T-helper 17 cell (primary cell): Measurements from ENCODE around the gene SLC6A3. TPM values are rescaled to one million over a fixed set of nuclear protein-coding genes. Genes with fewer than 3 reads are reported as not detected.
A peak's percentile ranks its signal among the peaks of the same experiment; 100 is the strongest.

Source experiments
- ATAC-seq: fragments of 150-1000 bp; cut with Tn5 transposase; 2 replicates; pipeline ENCODE4 v1.10.0; 2021; ENCODE audit warnings: mild to moderate bottlenecking, moderate library complexity
- DNase-seq, 3 donors: peaks; one replicate each; pipeline versions ENCODE4 v3.0.0 to v3.0.0-alpha.2; 2020 to 2021
- H3K9me3 ChIP-seq: one replicate; pipeline ENCODE4 v1.7.0; 2013; ENCODE audit warnings: low read length, mild to moderate bottlenecking; ENCODE audit not compliant: control insufficient read depth, poor library complexity, severe bottlenecking
- H3K27ac Mint-ChIP-seq: one replicate; pipeline ENCODE4 v1.8.0; 2022; ENCODE audit warnings: mild to moderate bottlenecking, moderate library complexity, mixed read lengths
- H3K27me3 Mint-ChIP-seq: one replicate; pipeline ENCODE4 v1.8.0; 2022; ENCODE audit warnings: mixed read lengths
- H3K36me3 Mint-ChIP-seq: one replicate; pipeline ENCODE4 v1.8.0; 2022; ENCODE audit warnings: low read depth, mixed read lengths
- H3K4me1 Mint-ChIP-seq: one replicate; pipeline ENCODE4 v1.8.0; 2022; ENCODE audit warnings: mild to moderate bottlenecking, mixed read lengths
- H3K4me3 Mint-ChIP-seq: one replicate; pipeline ENCODE4 v1.8.0; 2022; ENCODE audit warnings: mild to moderate bottlenecking, moderate library complexity, mixed read lengths
- total RNA-seq, 4 donors: library from RNA in 2 of 4; stranded (reverse) in 2 of 4; gene quantifications; one replicate each; pipeline ENCODE4 v1.2.3 and lab custom pipeline; 2022 to 2026

SLC6A3 gene
- total RNA-seq, 2 donors from 2014 or later: not detected

DNA sequence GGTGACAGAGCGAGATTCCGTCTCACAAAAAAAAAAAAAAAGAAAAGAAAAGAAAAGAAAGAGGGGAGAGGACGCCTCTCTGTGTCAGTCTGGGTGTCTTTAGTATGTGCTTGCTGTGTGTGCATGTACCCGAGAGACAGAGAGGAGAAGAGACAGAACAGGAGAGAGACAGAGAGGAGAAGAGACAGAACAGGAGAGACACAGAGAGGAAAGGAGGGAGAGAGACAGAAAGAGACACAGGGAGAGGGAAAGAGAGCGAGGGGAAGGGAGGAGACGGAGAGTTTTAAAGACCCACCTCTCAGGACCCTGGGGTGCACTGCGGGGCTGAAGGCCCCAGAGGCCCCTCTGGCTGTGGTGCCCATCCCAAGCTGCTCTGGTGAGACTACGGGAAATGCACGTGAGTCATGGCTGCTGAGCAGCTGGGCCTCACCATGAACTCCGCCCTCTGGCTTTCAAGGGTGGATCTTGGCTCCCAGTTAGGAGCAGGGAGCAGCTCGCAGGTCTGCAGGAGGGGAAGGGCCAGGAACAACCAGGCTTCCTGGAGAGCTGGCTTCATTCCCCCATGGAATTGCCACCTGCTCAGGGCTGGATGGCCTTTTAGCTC, 7.9 kb downstream of the SLC6A3 start:
- Mint-ChIP-seq H3K4me3 (no peak overlapping the region), H3K27me3 (peaks cover 5% of the 10 kb centered on the region), H3K4me1 (no peaks in the 10 kb centered on the region), H3K36me3 (peaks cover 3% of the 10 kb centered on the region), H3K27ac (no peak overlapping the region)
- no peak for ATAC-seq
- H3K9me3 ChIP-seq: no peaks in the 10 kb centered on the region
- DNase-seq: no peak

- peaks cover 3% of the 10 kb centered on the region for H3K36me3 Mint-ChIP-seq
- H3K4me1 Mint-ChIP-seq: no peaks in the 10 kb centered on the region
- H3K9me3 ChIP-seq: no peaks in the 10 kb centered on the region
- ATAC-seq (no peak), DNase-seq (no peak)
- no peak overlapping the region for H3K27ac Mint-ChIP-seq
- H3K27me3 Mint-ChIP-seq: peaks cover 5% of the 10 kb centered on the region
- H3K4me3 Mint-ChIP-seq: no peak overlapping the region
Measured at GRCh38 chr5:1436681-1437080, 8.6 kb downstream of the SLC6A3 start.

GRCh38 chr5:1436036-1436435, 9.2 kb downstream of the SLC6A3 start:
- Mint-ChIP-seq H3K27me3 (peaks cover 5% of the 10 kb centered on the region), H3K4me1 (no peaks in the 10 kb centered on the region), H3K36me3 (peaks cover 3% of the 10 kb centered on the region), H3K27ac (no peak overlapping the region), H3K4me3 (no peak overlapping the region)
- ATAC-seq (no peak), DNase-seq (no peak)
- H3K9me3 ChIP-seq: no peaks in the 10 kb centered on the region

GRCh38 chr5:1435369-1435768, 9.9 kb downstream of the SLC6A3 start:
- ATAC-seq (no peak), DNase-seq (no peak)
- H3K27ac Mint-ChIP-seq: no peak overlapping the region

GRCh38 chr5:1432296-1432695, 12.9 kb downstream of the SLC6A3 start:
- no peak overlapping the region for H3K4me3 Mint-ChIP-seq
- H3K9me3 ChIP-seq: no peaks in the 10 kb centered on the region
- H3K36me3 Mint-ChIP-seq: peaks cover 4% of the 10 kb centered on the region
- H3K27ac Mint-ChIP-seq: no peak overlapping the region
- H3K27me3 Mint-ChIP-seq: no peaks in the 10 kb centered on the region
- no peak for ATAC-seq
- no peaks in the 10 kb centered on the region for H3K4me1 Mint-ChIP-seq
- no peak for DNase-seq

More at GRCh38 chr5:1435369-1435768, 9.9 kb downstream of the SLC6A3 start:
- H3K4me1 Mint-ChIP-seq: no peaks in the 10 kb centered on the region
- H3K36me3 Mint-ChIP-seq: peaks cover 3% of the 10 kb centered on the region
- no peak overlapping the region for H3K4me3 Mint-ChIP-seq
- H3K27me3 Mint-ChIP-seq: peaks cover 5% of the 10 kb centered on the region
- no peaks in the 10 kb centered on the region for H3K9me3 ChIP-seq

GRCh38 chr5:1431896-1432295, 13.3 kb downstream of the SLC6A3 start:
- H3K9me3 ChIP-seq: no peaks in the 10 kb centered on the region
- ATAC-seq: no peak
- no peaks in the 10 kb centered on the region for H3K4me1 Mint-ChIP-seq
- no peak for DNase-seq
- H3K27me3 Mint-ChIP-seq: no peaks in the 10 kb centered on the region
- no peak overlapping the region for H3K4me3 Mint-ChIP-seq
- no peak overlapping the region for H3K27ac Mint-ChIP-seq
- H3K36me3 Mint-ChIP-seq: peaks cover 4% of the 10 kb centered on the region

- no peaks in the 10 kb centered on the region for H3K9me3 ChIP-seq
- Mint-ChIP-seq H3K4me3 (no peak overlapping the region), H3K27me3 (no peaks in the 10 kb centered on the region), H3K27ac (no peak overlapping the region), H3K4me1 (no peaks in the 10 kb centered on the region), H3K36me3 (peaks cover 4% of the 10 kb centered on the region)
- DNase-seq (no peak), ATAC-seq (no peak)
Measured at GRCh38 chr5:1431021-1431811, 14.0 kb downstream of the SLC6A3 start.

GRCh38 chr5:1430121-1430795, 15.0 kb downstream of the SLC6A3 start:
- no peak for ATAC-seq
- no peak overlapping the region for H3K27ac Mint-ChIP-seq
- peak in 1 of 3 donors; percentile 3 for DNase-seq
- peaks cover 4% of the 10 kb centered on the region for H3K36me3 Mint-ChIP-seq
- H3K4me1 Mint-ChIP-seq: no peaks in the 10 kb centered on the region
- no peak overlapping the region for H3K4me3 Mint-ChIP-seq
- H3K27me3 Mint-ChIP-seq: no peaks in the 10 kb centered on the region
- no peaks in the 10 kb centered on the region for H3K9me3 ChIP-seq

- H3K4me3 Mint-ChIP-seq: no peak overlapping the region
Measured at GRCh38 chr5:1429496-1429895, 15.7 kb downstream of the SLC6A3 start.

DNA sequence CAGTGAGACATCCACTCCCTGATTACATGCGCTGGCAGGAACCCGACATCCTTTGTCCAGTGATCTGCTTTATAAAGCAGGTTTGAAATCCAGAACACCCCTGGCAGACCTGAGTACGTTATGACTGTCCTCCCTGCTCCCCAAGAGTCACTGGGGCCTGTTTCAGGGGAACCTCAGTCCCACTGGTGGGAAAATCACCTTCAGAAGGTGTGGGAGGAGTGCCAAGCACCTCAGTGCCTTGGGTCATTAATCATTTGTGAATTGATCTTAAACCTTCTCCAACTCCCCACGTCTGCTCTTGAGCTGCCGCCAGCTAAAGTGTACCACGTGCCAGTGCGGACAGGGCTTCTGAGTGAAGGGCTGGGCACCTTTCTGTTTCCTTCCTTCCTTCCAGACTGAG, 16.2 kb downstream of the SLC6A3 start:
- H3K27ac Mint-ChIP-seq: no peak overlapping the region
- ATAC-seq: no peak
- no peaks in the 10 kb centered on the region for H3K4me1 Mint-ChIP-seq
- no peaks in the 10 kb centered on the region for H3K9me3 ChIP-seq
- H3K36me3 Mint-ChIP-seq: peaks cover 4% of the 10 kb centered on the region
- H3K4me3 Mint-ChIP-seq: no peak overlapping the region
- DNase-seq: no peak
- peaks cover 6% of the 10 kb centered on the region for H3K27me3 Mint-ChIP-seq

More at GRCh38 chr5:1429496-1429895, 15.7 kb downstream of the SLC6A3 start:
- Mint-ChIP-seq H3K27ac (no peak overlapping the region), H3K36me3 (peaks cover 4% of the 10 kb centered on the region), H3K4me1 (no peaks in the 10 kb centered on the region), H3K27me3 (peaks cover 2% of the 10 kb centered on the region)
- no peaks in the 10 kb centered on the region for H3K9me3 ChIP-seq
- ATAC-seq (no peak), DNase-seq (no peak)

DNA sequence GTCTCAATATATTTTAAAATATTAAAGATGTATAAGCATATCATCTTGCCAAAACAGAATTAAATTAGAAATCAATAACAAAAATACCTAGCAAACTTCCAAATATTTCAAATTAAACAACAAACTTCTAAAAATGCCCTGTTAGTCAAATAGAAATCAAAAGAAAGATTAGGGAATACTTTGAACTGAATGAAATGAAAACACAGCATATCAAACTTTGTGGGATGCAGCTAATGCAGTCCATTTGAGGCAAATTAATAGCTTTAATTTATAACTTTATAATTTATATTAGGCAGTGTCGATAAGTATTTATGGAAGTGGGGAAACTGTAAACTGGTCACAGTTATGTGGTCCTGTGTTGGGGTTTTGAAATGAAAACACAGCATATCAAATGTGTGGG, 17.1 kb downstream of the SLC6A3 start:
- no peaks in the 10 kb centered on the region for H3K9me3 ChIP-seq
- no peak for DNase-seq
- Mint-ChIP-seq H3K4me1 (no peaks in the 10 kb centered on the region), H3K4me3 (no peak overlapping the region), H3K36me3 (peaks cover 4% of the 10 kb centered on the region), H3K27ac (no peak overlapping the region), H3K27me3 (peaks cover 6% of the 10 kb centered on the region)
- ATAC-seq: no peak

DNA sequence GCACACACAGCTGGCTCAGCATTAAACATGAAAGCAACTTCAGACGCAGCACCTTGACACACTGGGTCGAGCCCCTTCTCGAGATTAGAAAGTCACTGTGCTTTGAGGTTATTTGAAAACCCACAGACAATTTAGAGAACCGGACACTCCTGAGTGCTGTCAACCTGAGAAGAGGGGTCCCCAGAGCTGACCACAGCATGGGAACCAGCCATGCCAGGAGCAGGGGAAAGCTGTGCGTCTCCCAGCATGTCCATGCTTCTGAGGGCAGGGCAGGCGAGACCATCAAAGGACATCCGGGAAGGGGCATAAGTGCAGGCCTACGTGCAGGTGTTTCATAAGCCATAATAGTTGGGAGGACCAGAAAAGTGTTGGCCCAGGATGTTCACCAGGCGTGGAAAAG, 20.5 kb downstream of the SLC6A3 start:
- no peak for ATAC-seq
- Mint-ChIP-seq H3K27me3 (peaks cover 6% of the 10 kb centered on the region), H3K4me3 (no peak overlapping the region), H3K27ac (no peak overlapping the region), H3K4me1 (no peaks in the 10 kb centered on the region), H3K36me3 (no peaks in the 10 kb centered on the region)
- no peaks in the 10 kb centered on the region for H3K9me3 ChIP-seq
- DNase-seq: no peak

DNA sequence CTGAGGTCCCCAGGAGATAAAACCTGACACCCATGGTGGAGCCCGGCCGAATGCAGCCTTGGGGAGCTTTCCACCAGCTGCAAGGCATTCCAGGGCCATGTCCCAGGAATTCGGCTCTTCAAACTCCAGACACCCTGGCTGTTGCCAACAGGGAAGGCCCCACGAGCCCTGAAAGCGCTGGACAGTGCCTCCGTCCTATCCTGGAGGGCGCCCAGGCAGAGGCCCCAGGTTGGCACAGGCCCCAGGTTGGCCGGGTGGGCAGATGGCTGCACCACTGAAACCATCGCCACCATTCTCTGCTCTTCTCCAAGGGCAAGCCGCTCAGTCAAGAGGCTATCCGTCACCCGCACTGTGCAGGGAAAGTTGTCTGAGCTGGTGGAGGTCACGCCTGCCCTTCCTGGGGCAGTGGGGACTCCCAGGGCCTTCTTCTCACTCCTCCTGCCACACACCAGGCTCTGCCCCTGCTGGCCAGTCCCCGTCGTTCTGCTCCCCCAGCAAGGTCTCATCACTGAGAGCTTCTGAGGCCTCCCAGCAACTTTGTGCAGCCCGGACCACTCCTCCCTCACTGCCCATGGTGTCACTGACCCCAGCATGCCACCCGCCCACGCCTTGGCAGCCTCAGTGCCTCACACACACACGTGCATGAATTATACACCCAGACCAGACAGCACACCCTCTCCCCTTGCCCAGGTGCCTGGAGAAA, 21.2 kb downstream of the SLC6A3 start:
- ATAC-seq: no peak
- Mint-ChIP-seq H3K27me3 (peaks cover 6% of the 10 kb centered on the region), H3K4me3 (no peak overlapping the region), H3K36me3 (no peaks in the 10 kb centered on the region), H3K4me1 (no peaks in the 10 kb centered on the region), H3K27ac (no peak overlapping the region)
- DNase-seq: no peak
- H3K9me3 ChIP-seq: no peaks in the 10 kb centered on the region
